KG1 (cell line): ENCODE measurements around the gene TRMT44.
"Not testable (repeated sequence)": the region's sequence is repeated elsewhere in the genome, so short reads cannot be mapped to it uniquely, and the experiment has no call there.

ENCODE experiments used
- DNase-seq: peaks from one replicate; lab custom pipeline; 2025; lab: John Stamatoyannopoulos, UW

Gene TRMT44

DNA sequence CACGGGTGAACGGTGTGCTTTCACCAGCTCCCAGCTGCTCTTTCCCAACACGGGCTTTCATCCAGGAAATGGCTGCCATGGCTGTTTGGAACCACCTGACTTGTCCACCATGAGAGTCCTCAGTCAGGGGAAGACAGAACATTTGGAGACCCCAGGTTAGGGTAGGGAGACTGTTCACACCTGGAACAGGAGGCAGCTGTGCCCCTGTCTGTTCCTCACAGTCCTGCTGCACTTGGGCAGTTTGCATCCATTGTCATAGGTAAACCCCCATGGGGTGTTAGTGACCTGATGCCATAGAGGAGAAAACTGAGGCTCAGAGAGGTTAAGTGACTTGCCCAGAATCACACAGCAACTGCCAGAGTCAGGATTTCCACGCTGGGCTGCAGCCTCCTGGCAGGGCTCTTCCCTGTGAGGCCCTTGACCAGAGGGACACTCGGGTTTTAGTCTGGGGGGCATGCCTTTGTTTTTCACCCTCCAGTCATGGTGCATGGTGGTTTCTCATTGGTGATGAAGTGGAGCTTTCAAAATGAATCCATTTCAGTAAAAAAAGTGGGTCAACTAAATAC lies 54.5 kb downstream of the TRMT44 start:
- no peak for DNase-seq

DNA sequence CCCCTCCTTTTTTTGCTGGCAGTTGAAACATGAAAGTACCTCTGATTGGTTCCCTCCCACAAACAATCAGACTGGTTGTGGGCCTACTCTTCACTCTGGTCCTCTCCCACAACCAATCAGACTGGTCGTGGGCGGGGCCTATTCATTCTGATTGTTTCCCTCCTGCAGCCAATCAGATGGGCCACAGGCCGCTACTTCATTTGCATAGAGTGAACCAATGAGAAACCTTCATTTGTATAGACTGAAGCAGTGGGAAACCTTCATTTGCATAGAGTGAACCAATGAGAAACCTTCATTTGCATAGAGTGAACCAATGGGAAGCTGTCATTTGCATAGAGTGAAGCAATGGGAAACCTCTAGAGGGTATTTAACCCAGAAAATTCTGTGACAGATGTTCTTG lies 55.2 kb downstream of the TRMT44 start:
- DNase-seq, result no peak

DNA sequence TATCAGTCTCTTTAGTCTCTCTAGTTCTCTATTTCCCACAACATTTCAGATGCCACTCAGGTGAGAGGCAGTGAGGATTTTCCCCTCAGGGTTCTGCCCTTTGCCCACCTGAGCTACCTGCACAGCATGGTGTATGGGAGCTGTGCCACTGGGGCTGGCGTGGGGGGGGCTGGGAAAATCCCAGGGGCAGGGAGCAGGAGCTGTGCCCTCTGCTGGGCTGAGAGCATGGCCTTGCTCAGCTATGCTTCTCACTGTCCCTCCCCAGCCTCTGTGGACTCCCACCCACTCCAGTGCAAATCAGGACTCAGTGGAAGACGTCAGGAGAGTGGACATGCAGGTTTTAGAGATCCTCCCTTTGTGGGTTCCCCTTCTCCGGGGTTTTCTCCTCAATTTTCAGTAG lies 57.2 kb downstream of the TRMT44 start:
- DNase-seq, result no peak

DNA sequence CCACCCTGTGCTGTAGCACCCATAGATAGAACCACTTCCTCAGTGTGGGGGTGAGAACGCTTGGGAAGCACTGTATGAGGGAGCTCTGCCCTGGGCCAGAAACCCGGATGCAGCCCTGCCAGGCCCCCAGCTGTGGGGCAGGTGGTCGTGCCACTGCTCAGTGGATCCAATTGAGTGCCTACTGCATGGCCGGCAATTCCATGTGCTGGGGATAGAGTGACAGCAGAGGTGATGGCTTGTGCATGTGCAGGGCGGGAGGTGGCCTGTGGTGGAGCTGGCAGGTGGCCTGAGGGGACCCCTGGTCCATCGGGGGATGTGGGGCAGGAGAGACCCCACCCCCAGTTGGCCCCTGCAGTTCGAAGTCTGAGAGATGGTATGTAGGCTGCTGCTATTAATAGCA lies 60.4 kb downstream of the TRMT44 start:
- no peak for DNase-seq

DNA sequence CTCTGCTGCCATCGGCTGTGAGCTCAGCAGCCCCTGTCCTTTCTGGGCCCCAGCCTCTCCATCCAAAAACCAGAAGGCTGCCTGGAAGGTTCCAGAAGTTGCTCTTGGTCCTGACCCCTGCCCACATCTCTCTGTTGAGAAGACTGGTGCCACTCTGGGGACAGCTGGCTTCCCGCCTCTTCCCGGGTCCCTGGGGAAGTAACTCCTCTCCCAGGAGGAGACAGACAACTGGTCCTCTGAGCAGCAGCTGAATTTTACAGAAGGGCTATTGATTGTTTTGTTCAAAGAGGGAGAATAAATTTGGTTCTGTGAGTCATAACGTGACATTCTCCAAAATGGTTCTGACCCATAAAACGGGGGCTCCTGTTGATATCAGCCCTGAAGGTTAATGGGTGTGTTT lies 61.2 kb downstream of the TRMT44 start:
- DNase-seq, result no peak

DNA sequence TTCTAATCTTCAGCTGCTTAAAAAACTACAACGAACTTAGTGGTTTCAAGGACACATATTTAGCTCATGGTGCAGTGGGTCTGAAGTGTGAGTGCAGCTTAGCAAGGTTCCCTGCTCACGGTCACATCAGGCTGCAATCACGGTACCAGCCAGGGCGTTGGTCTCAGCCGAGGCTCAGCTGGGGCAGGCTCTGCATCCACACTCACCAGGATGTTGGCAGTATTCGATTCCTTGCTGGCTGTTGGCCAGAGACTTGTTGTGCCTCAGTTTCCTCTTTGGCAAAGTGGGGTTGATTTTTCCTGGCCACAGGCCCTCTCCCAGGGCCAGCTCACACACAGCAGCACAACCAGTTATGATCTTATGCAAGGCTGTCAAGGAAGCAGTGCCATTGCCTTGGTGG lies 61.8 kb downstream of the TRMT44 start:
- DNase-seq, result no peak

DNA sequence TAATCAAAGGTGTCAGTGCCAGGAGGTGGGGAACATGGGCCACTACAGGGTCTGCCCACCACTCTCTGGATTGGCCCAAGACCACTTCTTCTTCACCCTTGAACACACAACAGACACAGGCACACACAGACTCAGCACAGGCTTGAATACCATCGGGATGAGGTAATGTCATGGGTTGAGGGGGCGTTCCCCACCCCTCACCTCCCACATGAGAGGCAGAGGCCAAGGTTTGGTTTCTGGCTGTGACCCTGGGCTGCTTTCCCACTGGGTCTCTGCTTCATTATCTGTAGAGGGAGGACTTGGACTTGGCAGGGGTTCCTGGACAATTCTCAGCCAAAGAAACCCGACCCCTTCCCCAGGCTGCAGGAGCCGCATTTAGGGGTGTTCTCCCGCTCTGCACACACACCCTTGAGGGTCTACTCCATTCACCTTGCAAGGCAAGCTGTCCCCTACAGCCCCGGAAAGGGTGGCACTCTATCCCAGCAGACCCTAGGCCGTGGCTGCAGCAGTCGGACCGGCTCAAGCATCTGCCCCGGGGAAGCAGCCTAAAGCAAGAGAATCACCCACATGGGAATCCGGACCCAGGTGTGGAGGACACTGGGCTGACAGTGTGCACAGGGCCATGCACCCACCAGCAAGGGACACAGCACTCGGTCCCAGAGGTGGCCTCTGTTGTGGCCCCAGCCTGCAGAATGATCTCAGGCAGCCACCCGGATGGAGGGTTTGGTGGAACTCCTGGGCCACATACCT lies 62.4 kb downstream of the TRMT44 start:
- no peak for DNase-seq

DNA sequence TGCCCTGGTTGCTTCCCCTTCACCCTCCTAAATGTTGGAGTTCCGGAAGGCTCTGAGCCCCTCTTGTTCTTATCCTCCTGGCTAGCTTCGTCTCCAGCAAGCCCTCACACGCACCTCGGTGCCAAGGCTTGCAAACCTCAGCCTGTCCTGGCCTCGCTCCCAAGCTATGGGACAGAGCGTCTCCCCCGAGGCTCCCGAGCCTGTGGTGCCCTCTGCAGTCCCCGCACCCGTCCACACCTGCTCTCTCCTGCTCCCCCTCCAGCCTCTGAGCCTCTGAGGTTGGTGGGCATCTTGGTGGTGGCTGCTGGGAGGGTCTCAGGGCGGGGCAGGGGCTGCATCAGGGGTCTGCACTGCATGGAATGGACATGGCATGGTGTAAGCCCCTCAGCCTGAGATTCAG lies 63.2 kb downstream of the TRMT44 start:
- DNase-seq, result no peak

DNA sequence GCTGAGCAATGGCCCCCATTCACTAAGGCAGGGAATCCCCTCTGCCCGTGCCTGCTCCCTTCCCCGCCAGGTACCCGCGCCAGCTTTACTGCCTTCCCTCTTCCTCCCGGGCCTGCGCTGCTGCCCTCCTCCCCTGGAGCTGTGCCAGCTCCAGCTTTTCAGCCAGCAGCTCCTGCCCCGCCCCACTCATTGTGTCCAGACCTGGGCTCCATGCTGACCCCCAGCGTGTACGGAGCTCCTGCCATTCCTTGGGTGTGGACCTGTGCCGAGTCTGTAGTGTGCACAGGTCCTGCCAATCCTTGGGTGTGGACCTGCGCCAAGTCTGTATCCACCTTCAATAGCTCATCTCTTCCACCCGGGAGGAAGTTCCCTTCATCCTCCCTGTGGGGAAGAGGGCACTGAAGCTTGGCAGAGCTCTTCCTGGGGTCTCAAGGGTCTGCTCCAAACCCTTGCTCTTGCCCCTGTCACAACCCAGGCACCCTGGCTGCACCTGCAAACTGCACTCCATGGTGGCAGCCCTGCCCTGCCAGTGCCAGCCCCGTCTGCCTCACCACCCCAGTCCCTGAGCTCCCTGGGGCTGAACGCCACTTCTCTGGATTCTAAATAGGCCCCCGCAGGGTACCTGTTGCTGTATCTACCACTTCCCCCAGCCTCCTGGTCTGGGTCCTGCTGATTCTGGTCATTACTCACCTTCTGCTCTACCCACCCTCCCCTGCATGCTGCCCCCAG lies 63.9 kb downstream of the TRMT44 start:
- no peak for DNase-seq

DNA sequence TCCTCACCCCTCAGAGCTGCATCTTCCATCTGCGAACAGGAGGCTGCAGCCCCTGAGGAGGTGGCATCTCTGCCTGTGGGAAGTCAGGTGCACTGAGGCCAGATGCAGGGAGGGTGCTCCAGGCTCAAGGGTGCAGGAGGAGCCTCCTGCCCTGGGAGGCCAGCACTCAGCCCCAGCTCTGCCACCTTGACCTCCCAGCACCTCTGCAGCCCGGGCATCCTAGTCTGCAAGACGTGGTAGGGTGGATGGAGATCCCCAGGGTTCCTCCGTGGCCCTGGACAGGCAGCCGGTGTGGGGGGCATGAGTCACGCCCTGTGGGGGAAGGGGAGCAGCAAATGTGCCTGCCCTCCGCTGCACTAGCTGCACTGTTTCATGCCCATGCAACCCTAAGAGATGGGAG lies 64.7 kb downstream of the TRMT44 start:
- DNase-seq, result no peak

DNA sequence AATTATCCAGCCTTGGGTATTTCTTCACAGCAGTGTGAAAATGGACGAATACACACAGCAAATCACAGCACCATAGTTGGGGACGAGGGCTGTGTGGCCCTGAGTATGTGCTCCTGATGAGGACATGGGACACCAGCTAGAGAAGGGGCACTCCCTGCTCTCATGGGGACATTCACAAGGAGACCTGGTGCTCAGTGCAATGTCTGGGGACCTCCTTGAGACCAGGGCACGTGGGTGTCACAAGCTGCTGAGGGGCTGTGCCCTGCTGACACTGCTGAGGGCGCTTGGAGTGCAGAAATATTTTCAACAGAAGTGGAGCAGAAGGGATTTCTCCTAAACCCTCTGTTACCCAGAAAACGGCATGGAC lies 65.4 kb downstream of the TRMT44 start:
- DNase-seq, result no peak

DNA sequence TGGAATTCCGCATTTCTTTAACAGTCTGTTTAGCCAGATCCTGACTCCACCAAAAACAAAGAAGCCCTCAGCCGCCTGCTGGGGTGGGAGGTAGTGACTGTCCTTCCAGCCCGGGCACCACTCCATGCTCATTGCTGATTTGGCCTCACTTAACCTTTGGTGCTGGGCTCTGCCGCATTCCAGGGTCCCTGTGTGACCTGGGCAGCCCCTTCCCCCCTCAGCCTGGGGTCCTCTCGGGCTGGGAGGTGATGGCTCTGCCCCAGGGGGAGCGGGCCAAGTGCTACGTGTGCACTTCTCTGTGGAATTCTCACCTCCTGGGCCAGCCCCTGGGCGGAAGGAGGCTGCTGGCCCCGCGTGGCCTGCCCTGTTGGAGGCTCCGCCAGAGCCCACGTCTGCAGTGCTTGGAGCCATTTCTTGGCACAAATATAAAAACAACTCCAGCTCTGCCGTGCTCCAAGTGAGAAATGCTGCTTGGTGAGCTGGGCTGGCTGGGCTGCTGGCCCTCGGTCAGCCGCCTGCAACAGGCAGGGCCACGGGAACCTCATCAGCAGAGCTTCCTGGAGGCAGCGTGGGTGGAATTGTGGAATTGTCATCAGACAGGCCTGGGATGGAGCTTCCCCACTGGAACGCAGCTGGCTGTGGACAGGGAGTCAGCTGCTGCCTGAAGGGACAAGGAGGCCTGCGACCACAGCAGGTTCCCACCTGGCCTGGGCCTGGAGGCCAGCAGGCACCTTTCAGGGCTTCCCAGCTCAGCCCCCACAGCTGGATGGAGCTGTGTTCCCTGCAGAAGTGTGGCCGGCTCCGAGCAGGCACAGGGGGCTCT lies 66.0 kb downstream of the TRMT44 start:
- no peak for DNase-seq

DNA sequence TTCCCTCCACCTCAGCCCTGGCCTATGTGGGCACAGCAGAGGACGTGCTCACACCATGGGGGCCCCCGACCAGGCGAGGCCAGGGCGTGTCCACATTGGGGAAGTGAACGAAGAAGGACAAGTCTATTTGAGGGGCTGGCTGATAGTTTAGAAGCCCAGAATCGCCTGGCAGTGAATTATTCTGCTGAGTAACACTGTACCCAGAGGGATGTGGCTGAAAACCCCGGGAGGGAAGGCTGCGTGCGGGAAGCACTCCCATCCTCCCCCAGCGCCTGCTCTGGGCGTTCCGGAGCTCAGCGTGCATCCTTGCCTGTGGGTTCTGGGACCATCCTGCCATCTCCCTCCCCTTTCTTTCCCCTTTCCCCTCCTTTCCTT lies 66.6 kb downstream of the TRMT44 start:
- DNase-seq, result no peak

DNA sequence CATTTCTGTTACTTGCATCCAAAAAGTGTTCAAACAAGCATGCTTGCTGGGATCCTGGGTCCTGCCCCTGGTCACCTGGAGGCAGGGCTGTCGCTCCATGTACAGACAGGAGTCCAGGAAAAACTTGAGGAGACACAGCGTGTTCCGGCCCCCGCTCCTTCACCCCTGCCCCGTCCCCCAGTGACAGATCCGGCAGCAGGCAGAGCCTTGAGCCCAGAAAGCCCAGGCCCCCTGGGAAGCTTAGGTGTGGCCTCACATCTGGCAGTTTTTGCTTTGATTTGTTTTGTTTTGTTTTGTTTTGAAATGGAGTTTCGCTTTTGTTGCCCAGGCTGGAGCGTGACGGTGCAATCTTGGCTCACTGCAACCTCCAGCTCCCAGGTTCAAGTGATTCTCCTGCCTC lies 67.0 kb downstream of the TRMT44 start:
- no peak for DNase-seq

DNA sequence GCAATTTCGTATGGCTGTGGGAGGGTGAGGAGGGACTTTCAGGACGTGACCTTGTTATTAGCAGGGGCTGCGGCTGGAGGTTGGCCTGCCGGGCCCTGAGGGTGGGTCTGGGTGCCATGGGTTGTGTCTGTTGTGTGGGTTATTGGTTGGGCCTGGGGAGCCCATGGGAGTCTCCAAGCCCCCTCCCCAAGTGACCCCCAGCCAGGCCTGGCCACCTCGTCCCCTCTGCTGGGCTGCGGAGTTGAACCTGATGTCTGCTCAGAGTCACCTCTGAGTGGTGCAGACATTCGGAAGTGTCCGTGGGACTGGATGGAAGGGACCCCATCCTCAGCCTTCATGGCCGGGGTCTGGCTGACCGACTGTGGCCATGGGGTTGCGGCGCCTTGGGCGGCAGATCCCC lies 67.7 kb downstream of the TRMT44 start:
- DNase-seq, result no peak

DNA sequence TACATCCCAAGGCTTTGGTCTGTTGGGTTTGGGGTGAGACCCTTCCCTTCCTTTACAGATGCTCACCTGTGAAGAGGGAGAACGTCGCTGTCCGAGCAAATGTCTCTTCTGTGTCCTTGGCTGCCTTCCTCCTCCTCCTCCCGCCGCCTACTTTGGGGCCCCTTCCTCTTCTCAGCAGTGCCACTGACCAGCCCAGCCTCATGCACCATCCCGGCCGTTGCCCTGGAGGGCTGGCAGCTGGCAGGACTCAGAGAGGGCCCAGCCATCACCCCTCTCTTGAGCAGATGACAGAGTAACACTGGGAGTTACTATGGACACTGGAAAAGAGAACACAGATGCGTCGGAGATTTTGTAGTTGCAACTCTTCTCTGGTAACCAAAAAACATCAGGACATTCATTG lies 68.2 kb downstream of the TRMT44 start:
- DNase-seq, result no peak

DNA sequence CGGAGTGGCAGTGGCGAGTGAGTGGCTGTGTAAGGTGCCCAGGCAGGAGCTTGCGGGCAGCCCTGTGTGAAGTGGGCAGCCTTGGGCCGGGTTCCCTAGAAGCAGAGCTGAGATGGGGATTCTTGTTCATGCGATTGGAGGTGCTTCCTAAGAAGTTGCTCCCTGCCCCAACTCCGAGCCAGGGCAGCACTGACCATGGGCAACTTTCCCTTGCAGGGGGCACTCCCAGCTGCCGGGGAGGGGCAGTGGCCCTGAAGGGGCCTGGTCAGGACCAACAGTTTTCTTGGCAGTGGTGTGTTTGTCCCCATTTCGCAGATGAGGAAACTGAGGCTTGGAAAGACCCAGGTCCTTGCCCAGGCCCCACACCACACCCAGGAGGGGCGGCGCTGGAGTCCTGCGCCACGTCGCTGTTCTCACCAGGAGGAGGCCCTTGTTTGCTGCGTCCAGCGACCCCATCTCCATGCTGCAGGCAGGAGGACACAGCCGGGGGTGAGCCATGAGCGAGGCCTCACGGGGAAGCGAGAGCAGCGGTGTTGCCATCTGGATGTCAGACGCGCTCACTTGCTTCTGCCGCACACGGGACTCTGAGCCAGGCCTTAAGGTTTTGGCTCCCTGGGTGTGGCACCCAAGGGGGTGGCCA lies 68.9 kb downstream of the TRMT44 start:
- no peak for DNase-seq

DNA sequence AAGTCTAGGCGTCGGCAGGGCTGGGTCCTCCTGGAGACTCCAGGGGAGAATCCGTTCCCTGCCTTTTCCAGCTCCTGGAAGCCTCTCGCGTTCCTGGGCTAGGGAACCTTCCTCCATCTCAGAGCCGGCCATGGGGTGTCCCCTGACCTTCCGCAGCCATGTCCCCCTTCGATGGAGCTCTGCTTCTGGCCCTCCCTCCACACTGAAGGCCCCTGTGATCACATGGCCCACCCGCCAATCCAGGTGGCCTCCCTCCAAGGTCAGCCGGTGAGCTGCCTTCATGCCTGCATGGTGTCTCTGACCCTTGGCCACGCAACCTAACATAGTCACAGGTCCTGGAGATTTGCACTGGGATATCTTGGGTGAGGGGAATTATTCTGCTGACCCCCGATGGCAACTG lies 69.6 kb downstream of the TRMT44 start:
- no peak for DNase-seq

DNA sequence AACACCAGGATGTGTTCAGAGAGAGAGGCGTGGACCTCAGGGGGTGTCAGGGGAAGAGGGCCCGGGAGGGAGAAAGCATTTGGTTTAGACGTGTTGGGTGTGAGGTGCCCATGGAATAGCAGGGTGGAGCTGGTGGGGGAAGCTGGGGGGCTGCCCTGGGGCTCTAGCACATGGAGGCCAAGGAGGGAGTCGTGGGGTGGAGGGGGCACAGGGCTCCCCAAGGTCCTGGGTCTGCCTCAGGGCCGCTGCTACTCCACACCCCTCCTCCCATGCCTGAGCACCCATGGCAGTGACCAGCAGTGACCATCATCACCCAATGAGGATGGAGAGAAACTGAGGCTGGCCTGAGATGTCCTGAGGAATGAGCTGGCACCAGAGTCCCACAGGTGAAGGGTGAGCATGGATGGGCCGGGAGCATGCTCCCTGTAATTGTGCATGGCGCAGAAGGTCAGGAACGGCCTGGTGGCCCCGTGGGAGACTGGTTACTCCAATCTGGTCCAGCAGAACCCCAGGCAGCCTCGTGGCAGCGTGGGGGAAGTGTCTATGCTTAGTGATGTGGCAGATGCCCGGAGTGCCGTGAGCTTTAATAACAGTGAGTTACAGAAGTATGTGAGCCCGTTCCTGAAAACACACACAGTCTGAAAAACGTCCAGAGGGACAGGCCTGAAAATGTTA lies 70.2 kb downstream of the TRMT44 start:
- DNase-seq, result no peak

DNA sequence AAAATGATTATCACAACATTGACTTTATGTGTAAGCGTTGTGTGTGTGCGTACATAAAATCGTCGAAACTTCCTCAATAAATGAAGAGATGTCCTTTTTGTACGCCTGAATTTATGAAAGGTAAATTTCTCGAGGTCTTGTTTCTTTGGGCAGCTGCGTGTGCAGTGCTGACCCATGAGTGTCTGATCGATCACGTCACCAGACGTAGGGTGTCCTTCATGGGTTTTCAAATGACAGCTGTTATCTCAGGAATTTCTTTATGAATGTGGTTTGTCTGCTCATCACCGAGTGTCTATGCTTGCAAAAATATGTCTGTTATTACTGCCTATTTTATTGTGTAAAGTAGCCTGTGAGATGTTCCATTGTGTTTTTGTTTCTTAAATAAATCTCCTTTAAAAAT lies 71.9 kb downstream of the TRMT44 start:
- no peak for DNase-seq

DNA sequence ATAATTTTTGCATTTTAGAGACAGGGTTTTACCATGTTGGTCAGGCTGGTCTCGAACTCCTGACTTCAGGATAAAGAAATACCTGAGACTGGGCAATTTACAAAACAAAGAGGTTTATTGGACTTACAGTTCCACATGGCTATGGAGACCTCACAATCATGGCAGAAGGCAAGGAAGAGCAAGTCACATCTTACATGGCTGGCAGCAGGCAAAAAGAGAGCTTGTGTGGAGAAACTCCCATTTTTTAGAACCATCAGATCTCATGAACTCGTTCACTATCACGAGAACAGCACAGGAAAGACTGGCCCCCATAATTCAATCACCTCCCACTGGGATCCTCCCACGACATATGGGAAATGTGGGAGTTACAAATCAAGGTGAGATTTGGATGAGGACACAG lies 72.5 kb downstream of the TRMT44 start:
- DNase-seq, result not testable (repeated sequence)

DNA sequence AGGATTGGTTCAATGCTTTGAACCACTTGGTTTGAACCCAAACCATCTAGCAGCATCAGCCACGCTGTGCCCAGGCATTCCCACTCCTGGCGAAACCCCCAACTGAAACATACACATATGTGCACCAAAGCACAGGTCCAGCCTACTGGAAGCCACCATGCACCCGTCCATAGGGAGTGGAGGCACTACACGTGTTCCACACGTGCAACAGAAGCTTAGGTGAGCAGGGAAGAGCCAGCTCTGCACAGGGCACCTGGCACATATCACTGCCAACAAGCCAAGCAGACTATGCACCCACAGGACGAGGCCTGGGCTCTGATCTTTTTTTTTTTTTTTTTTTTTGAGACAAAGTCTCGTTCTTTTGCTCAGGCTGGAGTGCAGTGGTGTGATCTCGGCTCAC lies 73.4 kb downstream of the TRMT44 start:
- no peak for DNase-seq
